Left lung (tissue), 10 donors: ENCODE data around the gene E2F3. TPM values are rescaled to one million over a fixed set of nuclear protein-coding genes. Genes with fewer than 3 reads are reported as not detected.

Experiments used
- ATAC-seq: fragments of 200-7000 bp; cut with Tn5 transposase; one replicate; pipeline ENCODE4 v1.9.1; 2020; ENCODE audit warnings: moderate library complexity
- DNase-seq, 4 donors: peaks; one replicate each; pipeline ENCODE4 v3.0.0-alpha.2; 2013 to 2020
- H3K27ac ChIP-seq, 2 donors: fragments of 200-600 bp; sonication (generic) in 1 of 2; one replicate each; pipeline versions ENCODE4 v1.5.0 to v1.8.0; 2020 to 2021
- H3K27me3 ChIP-seq, 2 donors: fragments of 200-600 bp; sonication (generic) in 1 of 2; one replicate each; pipeline versions ENCODE4 v1.5.0 to v1.8.0; 2020 to 2021
- H3K36me3 ChIP-seq, 2 donors: fragments of 200-600 bp; sonication (generic) in 1 of 2; one replicate each; pipeline versions ENCODE4 v1.5.0 to v1.8.0; 2020 to 2021
- H3K4me1 ChIP-seq, 2 donors: fragments of 200-600 bp; one replicate each; pipeline ENCODE4 v1.8.0; 2021
- H3K4me3 ChIP-seq, 2 donors: fragments of 200-600 bp; sonication (generic) in 1 of 2; one replicate each; pipeline versions ENCODE4 v1.5.0 to v1.8.0; 2020 to 2021; ENCODE audit warnings: mild to moderate bottlenecking in 1 of 2
- H3K9me3 ChIP-seq, 2 donors: fragments of 200-600 bp; sonication (generic) in 1 of 2; one replicate each; pipeline versions ENCODE4 v1.5.0 to v1.8.0; 2020 to 2021
- intact Hi-C, 2 donors: fragments of 100-400 bp; cut with DNase I; formaldehyde crosslinking; loops; one replicate each; pipeline versions ENCODE4 v1.11.2 to v1.14.2; 2022
- polyA plus RNA-seq, 6 donors: library from polyadenylated mRNA; unstranded; fragments of 120-200 nt; gene quantifications; one replicate each; pipeline ENCODE4 v1.2.1, GENCODE V29; 2013; ENCODE audit not compliant: insufficient read length in 6 of 6
- total RNA-seq, 2 donors: library from RNA; stranded (reverse); fragmentation: NEBNext Ultra II Directional; extraction: Animal tissue kit (Norgen Biotek cat#: 25700); gene quantifications; one replicate each; pipeline ENCODE4 v1.2.1, GENCODE V29; 2021
- TF ChIP-seq, protein P1 (sequence below), 2 donors: fragments of 200-600 bp; sonication (generic) in 1 of 2; IDR thresholded peaks; one replicate each; pipeline versions ENCODE4 v1.5.0 to v1.8.0; 2021; ENCODE audit warnings: antibody characterized with exemption in 2 of 2
- donor health status: DM: no; HTN: yes; CAD: no.
- donor health status: DM: no; HTN: no; CAD: no.

The E2F3 gene
- total and polyA plus RNA-seq, 8 donors = 11.4 to 18.6 (median 15.1) TPM

DNA sequence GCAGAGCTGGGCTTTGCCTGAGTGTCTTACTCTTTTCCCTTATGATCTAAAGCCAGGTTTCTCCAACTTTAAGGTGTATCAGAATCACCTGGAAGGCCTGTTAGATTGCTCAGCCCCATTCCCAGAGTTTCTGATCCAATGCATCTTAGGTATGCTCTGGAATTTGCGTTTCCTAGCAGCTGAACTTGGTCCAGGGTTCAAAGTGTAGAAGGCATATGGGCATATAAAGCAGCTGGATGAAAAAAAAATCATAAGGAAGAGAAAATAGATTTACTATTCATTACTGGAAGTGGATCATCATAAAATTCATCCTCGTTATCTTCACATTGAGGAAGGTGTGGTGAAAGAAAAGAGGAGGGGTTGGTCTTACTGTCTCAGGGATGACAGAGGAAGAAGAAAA, 75.8 kb downstream of the E2F3 start:
- no peak overlapping the region for H3K4me3 ChIP-seq
- DNase-seq = no peak

DNA sequence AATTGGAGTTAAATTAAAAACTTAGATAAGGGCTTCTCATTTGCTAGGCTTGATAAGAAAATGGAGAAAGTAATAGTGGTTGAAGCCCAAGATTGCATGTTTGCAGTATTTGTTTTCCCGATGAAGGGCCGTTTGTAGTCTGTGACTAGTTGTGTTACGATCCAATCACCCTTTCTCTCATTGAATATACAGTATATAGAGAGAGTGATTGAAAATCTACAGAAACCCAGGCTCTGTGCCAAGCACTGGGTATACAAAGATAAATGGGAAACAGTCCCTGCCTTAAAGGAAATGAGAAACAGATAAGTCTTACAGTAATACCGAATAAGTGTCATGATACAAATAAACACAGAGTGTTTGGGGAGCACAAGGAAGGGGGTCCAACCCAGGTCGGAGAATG, 77.4 kb downstream of the E2F3 start:
- intact Hi-C loops = no loop called here
- Histone ChIP-seq H3K27me3 (no peaks in the 10 kb centered on the region), H3K4me3 (no peak overlapping the region), H3K9me3 (no peaks in the 10 kb centered on the region), H3K4me1 (peaks cover 0 to 27% of the 10 kb centered on the region in 2 donors), H3K36me3 (peaks cover 0 to 33% of the 10 kb centered on the region in 2 donors), H3K27ac (no peak overlapping the region)
- no peak for ATAC-seq
- TF ChIP-seq, protein P1, sequence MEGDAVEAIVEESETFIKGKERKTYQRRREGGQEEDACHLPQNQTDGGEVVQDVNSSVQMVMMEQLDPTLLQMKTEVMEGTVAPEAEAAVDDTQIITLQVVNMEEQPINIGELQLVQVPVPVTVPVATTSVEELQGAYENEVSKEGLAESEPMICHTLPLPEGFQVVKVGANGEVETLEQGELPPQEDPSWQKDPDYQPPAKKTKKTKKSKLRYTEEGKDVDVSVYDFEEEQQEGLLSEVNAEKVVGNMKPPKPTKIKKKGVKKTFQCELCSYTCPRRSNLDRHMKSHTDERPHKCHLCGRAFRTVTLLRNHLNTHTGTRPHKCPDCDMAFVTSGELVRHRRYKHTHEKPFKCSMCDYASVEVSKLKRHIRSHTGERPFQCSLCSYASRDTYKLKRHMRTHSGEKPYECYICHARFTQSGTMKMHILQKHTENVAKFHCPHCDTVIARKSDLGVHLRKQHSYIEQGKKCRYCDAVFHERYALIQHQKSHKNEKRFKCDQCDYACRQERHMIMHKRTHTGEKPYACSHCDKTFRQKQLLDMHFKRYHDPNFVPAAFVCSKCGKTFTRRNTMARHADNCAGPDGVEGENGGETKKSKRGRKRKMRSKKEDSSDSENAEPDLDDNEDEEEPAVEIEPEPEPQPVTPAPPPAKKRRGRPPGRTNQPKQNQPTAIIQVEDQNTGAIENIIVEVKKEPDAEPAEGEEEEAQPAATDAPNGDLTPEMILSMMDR (IDR thresholded peaks at IDR 0.05) = no peak
- no peak for DNase-seq

More for the DNA sequence above, 75.8 kb downstream of the E2F3 start:
- intact Hi-C loops = no loop called here
- Histone ChIP-seq H3K9me3 (no peaks in the 10 kb centered on the region), H3K27ac (no peak overlapping the region), H3K36me3 (peaks cover 0 to 21% of the 10 kb centered on the region in 2 donors), H3K4me1 (peaks cover 0 to 14% of the 10 kb centered on the region in 2 donors), H3K27me3 (no peaks in the 10 kb centered on the region)
- TF ChIP-seq, protein P1 (IDR thresholded peaks at IDR 0.05) = no peak
- no peak for ATAC-seq

DNA sequence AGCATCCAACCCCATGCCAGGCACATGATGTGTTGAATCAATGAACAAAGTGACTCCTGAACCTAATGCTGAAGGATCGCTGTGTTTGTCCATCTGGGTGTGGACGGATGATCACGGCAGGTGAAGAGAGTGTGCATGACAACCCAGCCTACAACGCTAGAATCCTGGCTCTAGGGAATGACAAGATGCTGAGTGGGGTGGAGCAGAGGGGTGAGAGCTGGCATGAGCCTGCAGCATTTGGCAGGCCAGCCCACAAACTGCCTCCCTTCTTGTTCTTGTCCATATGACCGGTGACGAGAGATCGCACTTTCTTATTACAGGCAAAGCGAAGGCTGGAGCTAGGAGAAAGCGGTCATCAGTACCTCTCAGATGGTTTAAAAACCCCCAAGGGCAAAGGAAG, 77.8 kb downstream of the E2F3 start:
- H3K4me3 ChIP-seq = no peak overlapping the region
- H3K36me3 ChIP-seq = peaks cover 0 to 33% of the 10 kb centered on the region in 2 donors
- no peaks in the 10 kb centered on the region for H3K9me3 ChIP-seq
- no peak overlapping the region for H3K27ac ChIP-seq
- H3K27me3 ChIP-seq = no peaks in the 10 kb centered on the region
- intact Hi-C loops = no loop called here
- ATAC-seq (no peak), DNase-seq (no peak)
- TF ChIP-seq, protein P1 (IDR thresholded peaks at IDR 0.05) = no peak
- H3K4me1 ChIP-seq = peaks cover 0 to 32% of the 10 kb centered on the region in 2 donors

DNA sequence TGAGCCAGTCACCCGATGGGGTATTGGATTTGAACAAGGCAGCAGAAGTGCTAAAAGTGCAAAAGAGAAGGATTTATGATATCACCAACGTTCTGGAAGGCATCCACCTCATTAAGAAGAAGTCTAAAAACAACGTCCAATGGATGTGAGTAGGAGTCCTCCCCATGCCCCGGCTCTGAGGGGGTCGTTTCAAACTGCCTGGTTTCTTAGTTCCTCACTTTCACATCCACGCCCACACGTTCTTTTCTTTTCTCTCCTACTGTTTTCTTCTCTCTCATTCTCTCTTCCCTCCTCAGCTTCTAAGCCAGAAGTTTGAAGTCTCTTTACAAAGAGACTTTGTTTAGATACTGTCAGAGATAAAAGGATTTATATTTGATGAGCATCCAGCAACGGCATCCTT, 79.6 kb downstream of the E2F3 start:
- H3K27me3 ChIP-seq = no peaks in the 10 kb centered on the region
- H3K4me1 ChIP-seq = peaks cover 0 to 29% of the 10 kb centered on the region in 2 donors
- ATAC-seq = no peak
- H3K36me3 ChIP-seq = peaks cover 0 to 44% of the 10 kb centered on the region in 2 donors
- no peak overlapping the region for H3K4me3 ChIP-seq
- TF ChIP-seq, protein P1 (IDR thresholded peaks at IDR 0.05) = no peak
- DNase-seq = no peak
- intact Hi-C loops = no loop called here
- H3K27ac ChIP-seq = no peak overlapping the region
- H3K9me3 ChIP-seq = no peaks in the 10 kb centered on the region

DNA sequence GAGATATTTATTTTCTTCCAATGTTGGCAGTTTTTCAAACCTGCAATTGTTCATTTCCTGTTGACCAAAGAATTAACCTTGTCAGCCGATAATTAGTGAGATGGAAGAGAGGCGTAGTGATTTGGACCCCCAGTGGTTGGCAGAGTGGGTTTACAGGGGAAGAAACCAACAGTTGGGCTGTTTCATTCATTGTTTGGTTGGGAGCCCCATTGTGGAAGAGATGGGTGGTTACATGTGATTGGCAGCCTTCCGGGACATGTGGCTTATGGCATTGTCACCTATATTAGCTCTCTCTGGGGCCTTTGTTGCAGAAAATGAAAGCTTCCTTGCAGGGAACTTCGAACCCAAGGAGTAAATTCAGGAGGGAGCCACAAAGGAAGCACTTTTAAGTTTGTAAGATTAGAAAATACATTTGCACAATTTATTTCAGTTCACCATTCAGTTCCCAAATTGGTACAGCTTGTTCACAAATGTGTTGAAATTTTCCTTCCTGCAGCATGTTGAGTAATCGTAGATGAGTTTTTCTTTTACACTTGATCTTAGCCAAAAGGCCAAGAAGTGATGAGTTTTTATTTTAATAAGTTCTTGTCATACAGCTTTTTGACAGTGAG, 82.3 kb downstream of the E2F3 start:
- Histone ChIP-seq H3K27ac (peak overlapping the region in 1 of 2 donors; percentile 82), H3K4me1 (peaks cover 0 to 27% of the 10 kb centered on the region in 2 donors), H3K27me3 (no peaks in the 10 kb centered on the region), H3K36me3 (peaks cover 0 to 60% of the 10 kb centered on the region in 2 donors), H3K4me3 (no peak overlapping the region), H3K9me3 (no peaks in the 10 kb centered on the region)
- TF ChIP-seq, protein P1 (IDR thresholded peaks at IDR 0.05) = no peak
- intact Hi-C loops = no loop called here
- ATAC-seq (peak; percentile 22), DNase-seq (no peak)
